HEK293 (cell line): ENCODE measurements around the gene OR1K1.
"Not testable (repeated sequence)": the region's sequence is repeated elsewhere in the genome, so short reads cannot be mapped to it uniquely, and the experiment has no call there.

ENCODE experiments used
- CTCF ChIA-PET: fragments of 350-600 bp; formaldehyde crosslinking; extraction: SDS; loops from one replicate; lab custom pipeline; 2021; ENCODE audit warnings: antibody characterized with exemption; lab: Yijun Ruan, JAX
- POLR2A ChIA-PET: fragments of 300-600 bp; formaldehyde crosslinking; extraction: SDS; loops from one replicate; lab custom pipeline; 2020; ENCODE audit warnings: antibody characterized with exemption, inconsistent platforms; lab: Yijun Ruan, JAX
- H3K27ac ChIP-seq: fragments of 200-500 bp; sonication (Bioruptor generic); 2 replicates; pipeline ENCODE4 v1.5.1; 2014; ENCODE audit warnings: low read depth, low read length, control low read depth, inconsistent platforms; ENCODE audit errors: extremely low read depth
- H3K36me3 ChIP-seq, 2 experiments: fragments of 200-500 bp in 1 of 2; sonication (Bioruptor generic) in 1 of 2; 1 replicate in 1 of 2; 2 replicates in 1 of 2; pipeline ENCODE4 v1.5.1; 2014 to 2017; ENCODE audit warnings: inconsistent platforms in 2 of 2, low read length in 2 of 2; ENCODE audit not compliant: control insufficient read depth in 2 of 2, insufficient read depth in 1 of 2
- H3K4me1 ChIP-seq: fragments of 200-500 bp; sonication (Bioruptor generic); 2 replicates; pipeline ENCODE4 v1.5.1; 2014; ENCODE audit warnings: mild to moderate bottlenecking, low read length, inconsistent platforms; ENCODE audit not compliant: control insufficient read depth, insufficient read depth
- H3K4me3 ChIP-seq: 2 replicates; pipeline ENCODE4 v1.5.1; 2011; ENCODE audit warnings: low read depth, mild to moderate bottlenecking, control low read depth, low read length, moderate library complexity
- H3K9me3 ChIP-seq: fragments of 200-500 bp; sonication (Bioruptor generic); 2 replicates; pipeline ENCODE4 v1.5.1; 2014; ENCODE audit warnings: low read depth, low read length, inconsistent platforms; ENCODE audit not compliant: control insufficient read depth, insufficient read depth
- BCL11B ChIP-seq: fragments of 450-650 bp; formaldehyde crosslinking; IDR thresholded peaks from 2 replicates; pipeline ENCODE4 v1.5.1; 2016; ENCODE audit warnings: low read depth, missing biosample characterization, missing genetic modification characterization
- HOXC10 ChIP-seq: sonication (generic); formaldehyde crosslinking; IDR thresholded peaks from 2 replicates; pipeline ENCODE4 v1.8.1; 2023; ENCODE audit warnings: mild to moderate bottlenecking, missing genetic modification reagents
- KLF10 ChIP-seq: fragments of 450-650 bp; IDR thresholded peaks from 2 replicates; pipeline ENCODE4 v1.5.1; 2018; ENCODE audit warnings: missing biosample characterization, mild to moderate bottlenecking, missing genetic modification characterization
- WT1 ChIP-seq: fragments of 450-650 bp; formaldehyde crosslinking; IDR thresholded peaks from 2 replicates; pipeline ENCODE4 v1.5.1; 2016; ENCODE audit warnings: missing biosample characterization, missing genetic modification characterization
- ZFP3 ChIP-seq: fragments of 450-650 bp; formaldehyde crosslinking; IDR thresholded peaks from 2 replicates; pipeline ENCODE4 v1.5.1; 2016; ENCODE audit warnings: low read depth, missing biosample characterization, missing genetic modification characterization
- ZIC2 ChIP-seq: fragments of 450-650 bp; formaldehyde crosslinking; IDR thresholded peaks from 2 replicates; pipeline ENCODE4 v1.5.1; 2016; ENCODE audit warnings: missing biosample characterization, missing genetic modification characterization
- ZNF184 ChIP-seq: fragments of 450-650 bp; IDR thresholded peaks from 2 replicates; pipeline ENCODE4 v1.5.1; 2018; ENCODE audit warnings: missing biosample characterization, mild to moderate bottlenecking, missing genetic modification characterization
- ZNF354C ChIP-seq: fragments of 450-650 bp; formaldehyde crosslinking; IDR thresholded peaks from 2 replicates; pipeline ENCODE4 v1.5.1; 2016; ENCODE audit warnings: missing biosample characterization, missing genetic modification characterization, low read depth, borderline replicate concordance
- ZNF501 ChIP-seq: fragments of 450-650 bp; formaldehyde crosslinking; IDR thresholded peaks from 2 replicates; pipeline ENCODE4 v1.5.1; 2016; ENCODE audit warnings: missing biosample characterization, missing genetic modification characterization
- ZNF514 ChIP-seq: fragments of 450-650 bp; formaldehyde crosslinking; IDR thresholded peaks from 2 replicates; pipeline ENCODE4 v1.5.1; 2016; ENCODE audit warnings: missing biosample characterization, missing genetic modification characterization
- TF ChIP-seq, protein P1 (sequence below): fragments of 450-650 bp; formaldehyde crosslinking; IDR thresholded peaks from 2 replicates; pipeline ENCODE4 v1.5.1; 2016; ENCODE audit warnings: missing biosample characterization, missing genetic modification characterization
- TF ChIP-seq, protein P2 (sequence below): fragments of 450-650 bp; formaldehyde crosslinking; IDR thresholded peaks from 2 replicates; pipeline ENCODE4 v1.5.1; 2017; ENCODE audit warnings: missing biosample characterization, missing genetic modification characterization
- TF ChIP-seq, protein P3 (sequence below): fragments of 450-650 bp; formaldehyde crosslinking; IDR thresholded peaks from 2 replicates; pipeline ENCODE4 v1.5.1; 2017; ENCODE audit warnings: missing biosample characterization, missing genetic modification characterization
- TF ChIP-seq, protein P4 (sequence below): fragments of 450-650 bp; formaldehyde crosslinking; IDR thresholded peaks from 2 replicates; pipeline ENCODE4 v1.5.1; 2017; ENCODE audit warnings: missing biosample characterization, missing genetic modification characterization
- TF ChIP-seq, protein P5 (sequence below): fragments of 450-650 bp; formaldehyde crosslinking; IDR thresholded peaks from 2 replicates; pipeline ENCODE4 v1.5.1; 2016; ENCODE audit warnings: missing biosample characterization, missing genetic modification characterization, borderline replicate concordance

OR1K1 gene

DNA sequence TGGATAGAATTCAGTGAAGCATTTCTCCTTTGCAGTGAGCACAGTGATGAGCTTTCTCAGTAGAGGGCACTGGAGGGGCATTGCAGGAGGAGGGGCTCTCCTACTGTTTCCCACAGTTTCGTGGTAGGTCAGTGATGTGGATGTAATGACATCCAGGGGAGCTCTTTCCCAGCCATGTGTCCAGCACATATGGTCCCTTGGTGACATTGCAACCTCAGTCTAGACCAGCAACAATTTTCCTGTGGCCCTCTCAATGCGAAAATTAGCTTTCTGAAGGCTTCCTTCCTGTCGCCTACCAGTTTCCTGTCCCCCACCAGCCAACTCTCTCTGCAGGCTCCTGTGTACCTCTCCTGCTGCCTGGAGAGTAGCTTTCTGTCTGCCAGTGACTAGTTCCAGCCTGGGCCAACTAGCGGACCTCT lies 35.4 kb downstream of the OR1K1 start:
- Histone ChIP-seq H3K4me3 (no peak overlapping the region), H3K4me1 (no peaks in the 10 kb centered on the region), H3K27ac (no peak overlapping the region), H3K36me3 (no peaks in the 10 kb centered on the region), H3K9me3 (no peaks in the 10 kb centered on the region)
- CTCF ChIA-PET: interaction anchor here (0.5 to 1.8 kb wide), 7 partner anchors 9 to 514 kb away, joined by 3 to 7 read pairs (median 4); no protein-coding TSS in a partner anchor
- no peak for TF ChIP-seq ZNF514 (tag by site-specific recombination)
- TF ChIP-seq, protein P1, sequence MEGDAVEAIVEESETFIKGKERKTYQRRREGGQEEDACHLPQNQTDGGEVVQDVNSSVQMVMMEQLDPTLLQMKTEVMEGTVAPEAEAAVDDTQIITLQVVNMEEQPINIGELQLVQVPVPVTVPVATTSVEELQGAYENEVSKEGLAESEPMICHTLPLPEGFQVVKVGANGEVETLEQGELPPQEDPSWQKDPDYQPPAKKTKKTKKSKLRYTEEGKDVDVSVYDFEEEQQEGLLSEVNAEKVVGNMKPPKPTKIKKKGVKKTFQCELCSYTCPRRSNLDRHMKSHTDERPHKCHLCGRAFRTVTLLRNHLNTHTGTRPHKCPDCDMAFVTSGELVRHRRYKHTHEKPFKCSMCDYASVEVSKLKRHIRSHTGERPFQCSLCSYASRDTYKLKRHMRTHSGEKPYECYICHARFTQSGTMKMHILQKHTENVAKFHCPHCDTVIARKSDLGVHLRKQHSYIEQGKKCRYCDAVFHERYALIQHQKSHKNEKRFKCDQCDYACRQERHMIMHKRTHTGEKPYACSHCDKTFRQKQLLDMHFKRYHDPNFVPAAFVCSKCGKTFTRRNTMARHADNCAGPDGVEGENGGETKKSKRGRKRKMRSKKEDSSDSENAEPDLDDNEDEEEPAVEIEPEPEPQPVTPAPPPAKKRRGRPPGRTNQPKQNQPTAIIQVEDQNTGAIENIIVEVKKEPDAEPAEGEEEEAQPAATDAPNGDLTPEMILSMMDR: peak; percentile 37; the same call in 1 of the 2 replicates
- POLR2A ChIA-PET: interaction anchor here (1.2 kb wide), 1 partner anchor 70 kb away, joined by 4 read pairs; the partner anchor contains the start of gene RC3H2

DNA sequence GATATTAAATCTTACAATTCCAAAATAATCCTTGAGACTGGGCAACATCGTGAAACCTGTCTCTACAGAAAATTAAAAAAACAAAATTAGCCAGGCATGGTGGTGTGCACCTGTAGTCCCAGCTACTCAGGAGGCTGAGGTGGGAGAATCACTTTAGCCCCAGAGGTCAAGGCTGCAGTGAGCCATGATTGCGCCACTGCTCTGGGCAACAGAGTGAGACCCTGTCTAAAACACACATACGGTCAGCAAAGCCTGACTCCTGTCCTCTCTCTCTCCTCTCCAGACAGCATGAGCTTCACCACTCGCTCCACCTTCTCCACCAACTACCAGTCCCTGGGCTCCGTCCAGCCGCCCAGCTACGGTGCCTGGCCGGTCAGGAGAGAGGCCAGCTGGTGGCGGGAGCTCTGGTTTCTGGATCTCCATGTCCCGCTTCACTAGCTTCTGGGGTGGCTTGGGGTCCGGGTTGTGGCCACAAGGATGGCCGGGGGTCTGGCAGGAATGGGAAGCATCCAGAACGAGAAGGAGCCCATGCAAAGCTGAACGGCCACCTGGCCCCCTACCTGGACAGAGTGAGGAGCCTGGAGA lies 37.4 kb downstream of the OR1K1 start:
- ChIA-PET POLR2A (interaction anchor here (1.6 kb wide), 1 partner anchor 9 kb away, joined by 10 read pairs; the partner anchor contains the start of gene PDCL), CTCF (interaction anchor here (1.8 kb wide), 2 partner anchors 9 to 512 kb away, joined by 5 read pairs; partner anchors contain the start of gene PDCL)
- no peak overlapping the region for H3K27ac ChIP-seq

DNA sequence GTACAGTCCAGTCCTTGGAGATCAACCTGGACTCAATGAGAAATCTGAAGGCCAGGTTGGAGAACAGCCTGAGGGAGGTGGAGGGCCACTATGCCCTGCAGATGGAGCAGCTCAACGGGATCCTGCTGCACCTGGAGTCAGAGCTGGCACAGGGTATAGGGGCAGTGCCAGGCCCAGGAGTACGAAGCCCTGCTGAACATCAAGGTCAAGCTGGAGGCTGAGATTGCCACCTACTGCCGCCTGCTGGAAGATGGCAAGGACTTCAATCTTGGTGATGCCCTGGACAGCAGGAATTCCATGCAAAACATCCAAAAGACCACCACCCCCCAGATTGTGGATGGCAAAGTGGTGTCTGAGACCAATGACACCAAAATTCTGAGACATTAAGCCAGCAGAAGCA lies 38.5 kb downstream of the OR1K1 start:
- not testable (repeated sequence) for H3K27ac ChIP-seq, H3K4me1 ChIP-seq, H3K4me3 ChIP-seq, H3K9me3 ChIP-seq, H3K36me3 ChIP-seq
- ChIA-PET POLR2A (interaction anchor here (0.6 to 1.6 kb wide), 3 partner anchors 10 to 67 kb away, joined by 3 to 10 read pairs (median 5); partner anchors contain the start of genes PDCL and RC3H2), CTCF (interaction anchor here (1.8 kb wide), 1 partner anchor 10 kb away, joined by 5 read pairs; the partner anchor contains the start of gene PDCL)

More for the DNA sequence above, 37.4 kb downstream of the OR1K1 start:
- H3K4me3 ChIP-seq: no peak overlapping the region
- TF ChIP-seq KLF10 (tag by site-specific recombination): no peak
- no peak for TF ChIP-seq BCL11B
- TF ChIP-seq ZIC2 (tag by site-specific recombination): no peak
- TF ChIP-seq, protein P2, sequence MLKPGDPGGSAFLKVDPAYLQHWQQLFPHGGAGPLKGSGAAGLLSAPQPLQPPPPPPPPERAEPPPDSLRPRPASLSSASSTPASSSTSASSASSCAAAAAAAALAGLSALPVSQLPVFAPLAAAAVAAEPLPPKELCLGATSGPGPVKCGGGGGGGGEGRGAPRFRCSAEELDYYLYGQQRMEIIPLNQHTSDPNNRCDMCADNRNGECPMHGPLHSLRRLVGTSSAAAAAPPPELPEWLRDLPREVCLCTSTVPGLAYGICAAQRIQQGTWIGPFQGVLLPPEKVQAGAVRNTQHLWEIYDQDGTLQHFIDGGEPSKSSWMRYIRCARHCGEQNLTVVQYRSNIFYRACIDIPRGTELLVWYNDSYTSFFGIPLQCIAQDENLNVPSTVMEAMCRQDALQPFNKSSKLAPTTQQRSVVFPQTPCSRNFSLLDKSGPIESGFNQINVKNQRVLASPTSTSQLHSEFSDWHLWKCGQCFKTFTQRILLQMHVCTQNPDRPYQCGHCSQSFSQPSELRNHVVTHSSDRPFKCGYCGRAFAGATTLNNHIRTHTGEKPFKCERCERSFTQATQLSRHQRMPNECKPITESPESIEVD (tag by site-specific recombination): no peak
- TF ChIP-seq ZNF501: no peak
- no peak for TF ChIP-seq HOXC10 (CRISPR knock-in tag)
- no peak for TF ChIP-seq ZNF184
- TF ChIP-seq, all 188 proteins: peak for 0
- Histone ChIP-seq H3K36me3 (no peaks in the 10 kb centered on the region), H3K9me3 (no peaks in the 10 kb centered on the region), H3K4me1 (no peaks in the 10 kb centered on the region)

DNA sequence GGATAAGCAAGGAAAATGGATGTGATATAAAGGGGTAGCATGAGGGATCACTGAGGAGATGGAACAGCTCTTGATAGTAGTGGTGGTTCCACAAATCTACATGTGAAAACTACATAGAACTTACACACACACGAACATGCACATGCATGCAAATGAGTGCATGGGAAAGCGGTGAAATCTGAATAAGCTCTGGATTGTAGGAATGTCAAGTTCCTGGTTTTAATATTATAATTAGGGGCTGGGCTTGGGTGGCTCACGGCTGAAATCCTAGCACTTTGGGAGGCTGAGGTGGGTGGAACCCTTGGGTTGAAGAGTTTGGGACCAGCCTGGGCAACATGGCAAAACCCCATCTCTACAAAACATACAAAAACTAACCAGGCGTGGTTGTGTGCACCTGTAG lies 41.6 kb downstream of the OR1K1 start:
- POLR2A ChIA-PET: no interaction called here
- H3K27ac ChIP-seq: no peak overlapping the region
- no peaks in the 10 kb centered on the region for H3K9me3 ChIP-seq
- no peaks in the 10 kb centered on the region for H3K4me1 ChIP-seq
- peaks cover 0 to 16% of the 10 kb centered on the region in 2 experiments; a peak in 1 of 3 replicates for H3K36me3 ChIP-seq
- CTCF ChIA-PET: interaction anchor here (0.5 to 1.6 kb wide), 2 partner anchors 35 to 158 kb away, joined by 3 to 4 read pairs; no protein-coding TSS in a partner anchor
- H3K4me3 ChIP-seq: no peak overlapping the region
- TF ChIP-seq ZNF354C: no peak
- TF ChIP-seq, protein P3, sequence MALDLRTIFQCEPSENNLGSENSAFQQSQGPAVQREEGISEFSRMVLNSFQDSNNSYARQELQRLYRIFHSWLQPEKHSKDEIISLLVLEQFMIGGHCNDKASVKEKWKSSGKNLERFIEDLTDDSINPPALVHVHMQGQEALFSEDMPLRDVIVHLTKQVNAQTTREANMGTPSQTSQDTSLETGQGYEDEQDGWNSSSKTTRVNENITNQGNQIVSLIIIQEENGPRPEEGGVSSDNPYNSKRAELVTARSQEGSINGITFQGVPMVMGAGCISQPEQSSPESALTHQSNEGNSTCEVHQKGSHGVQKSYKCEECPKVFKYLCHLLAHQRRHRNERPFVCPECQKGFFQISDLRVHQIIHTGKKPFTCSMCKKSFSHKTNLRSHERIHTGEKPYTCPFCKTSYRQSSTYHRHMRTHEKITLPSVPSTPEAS (tag by site-specific recombination): no peak
- TF ChIP-seq, protein P4, sequence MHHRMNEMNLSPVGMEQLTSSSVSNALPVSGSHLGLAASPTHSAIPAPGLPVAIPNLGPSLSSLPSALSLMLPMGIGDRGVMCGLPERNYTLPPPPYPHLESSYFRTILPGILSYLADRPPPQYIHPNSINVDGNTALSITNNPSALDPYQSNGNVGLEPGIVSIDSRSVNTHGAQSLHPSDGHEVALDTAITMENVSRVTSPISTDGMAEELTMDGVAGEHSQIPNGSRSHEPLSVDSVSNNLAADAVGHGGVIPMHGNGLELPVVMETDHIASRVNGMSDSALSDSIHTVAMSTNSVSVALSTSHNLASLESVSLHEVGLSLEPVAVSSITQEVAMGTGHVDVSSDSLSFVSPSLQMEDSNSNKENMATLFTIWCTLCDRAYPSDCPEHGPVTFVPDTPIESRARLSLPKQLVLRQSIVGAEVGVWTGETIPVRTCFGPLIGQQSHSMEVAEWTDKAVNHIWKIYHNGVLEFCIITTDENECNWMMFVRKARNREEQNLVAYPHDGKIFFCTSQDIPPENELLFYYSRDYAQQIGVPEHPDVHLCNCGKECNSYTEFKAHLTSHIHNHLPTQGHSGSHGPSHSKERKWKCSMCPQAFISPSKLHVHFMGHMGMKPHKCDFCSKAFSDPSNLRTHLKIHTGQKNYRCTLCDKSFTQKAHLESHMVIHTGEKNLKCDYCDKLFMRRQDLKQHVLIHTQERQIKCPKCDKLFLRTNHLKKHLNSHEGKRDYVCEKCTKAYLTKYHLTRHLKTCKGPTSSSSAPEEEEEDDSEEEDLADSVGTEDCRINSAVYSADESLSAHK: no peak
- TF ChIP-seq, protein P5, sequence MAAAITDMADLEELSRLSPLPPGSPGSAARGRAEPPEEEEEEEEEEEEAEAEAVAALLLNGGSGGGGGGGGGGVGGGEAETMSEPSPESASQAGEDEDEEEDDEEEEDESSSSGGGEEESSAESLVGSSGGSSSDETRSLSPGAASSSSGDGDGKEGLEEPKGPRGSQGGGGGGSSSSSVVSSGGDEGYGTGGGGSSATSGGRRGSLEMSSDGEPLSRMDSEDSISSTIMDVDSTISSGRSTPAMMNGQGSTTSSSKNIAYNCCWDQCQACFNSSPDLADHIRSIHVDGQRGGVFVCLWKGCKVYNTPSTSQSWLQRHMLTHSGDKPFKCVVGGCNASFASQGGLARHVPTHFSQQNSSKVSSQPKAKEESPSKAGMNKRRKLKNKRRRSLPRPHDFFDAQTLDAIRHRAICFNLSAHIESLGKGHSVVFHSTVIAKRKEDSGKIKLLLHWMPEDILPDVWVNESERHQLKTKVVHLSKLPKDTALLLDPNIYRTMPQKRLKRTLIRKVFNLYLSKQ (tag by site-specific recombination): no peak
- TF ChIP-seq WT1 (tag by site-specific recombination): no peak
- TF ChIP-seq ZFP3 (tag by site-specific recombination): no peak
